Upper lobe of left lung (tissue), 4 donors: Measurements from ENCODE around the gene ELAVL2.

ENCODE experiments used
- EP300 ChIP-seq, 4 donors: sonication (generic); formaldehyde crosslinking; IDR thresholded peaks; one replicate each; pipeline ENCODE4 v1.5.1; 2017; ENCODE audit warnings: antibody characterized with exemption in 4 of 4, control low read depth in 2 of 4
- POLR2A ChIP-seq, 4 donors: fragments of 450-650 bp; IDR thresholded peaks; one replicate each; pipeline ENCODE4 v1.5.1; 2016 to 2017; ENCODE audit warnings: antibody characterized with exemption in 4 of 4, mild to moderate bottlenecking in 2 of 4
- TF ChIP-seq, protein P1 (sequence below), 6 experiments: fragments of 450-650 bp in 4 of 6; fragments of 200-600 bp in 2 of 6; sonication (generic) in 2 of 6; IDR thresholded peaks; one replicate each; pipeline ENCODE4 v1.5.1; 2016 to 2019; ENCODE audit warnings: antibody characterized with exemption in 6 of 6

DNA sequence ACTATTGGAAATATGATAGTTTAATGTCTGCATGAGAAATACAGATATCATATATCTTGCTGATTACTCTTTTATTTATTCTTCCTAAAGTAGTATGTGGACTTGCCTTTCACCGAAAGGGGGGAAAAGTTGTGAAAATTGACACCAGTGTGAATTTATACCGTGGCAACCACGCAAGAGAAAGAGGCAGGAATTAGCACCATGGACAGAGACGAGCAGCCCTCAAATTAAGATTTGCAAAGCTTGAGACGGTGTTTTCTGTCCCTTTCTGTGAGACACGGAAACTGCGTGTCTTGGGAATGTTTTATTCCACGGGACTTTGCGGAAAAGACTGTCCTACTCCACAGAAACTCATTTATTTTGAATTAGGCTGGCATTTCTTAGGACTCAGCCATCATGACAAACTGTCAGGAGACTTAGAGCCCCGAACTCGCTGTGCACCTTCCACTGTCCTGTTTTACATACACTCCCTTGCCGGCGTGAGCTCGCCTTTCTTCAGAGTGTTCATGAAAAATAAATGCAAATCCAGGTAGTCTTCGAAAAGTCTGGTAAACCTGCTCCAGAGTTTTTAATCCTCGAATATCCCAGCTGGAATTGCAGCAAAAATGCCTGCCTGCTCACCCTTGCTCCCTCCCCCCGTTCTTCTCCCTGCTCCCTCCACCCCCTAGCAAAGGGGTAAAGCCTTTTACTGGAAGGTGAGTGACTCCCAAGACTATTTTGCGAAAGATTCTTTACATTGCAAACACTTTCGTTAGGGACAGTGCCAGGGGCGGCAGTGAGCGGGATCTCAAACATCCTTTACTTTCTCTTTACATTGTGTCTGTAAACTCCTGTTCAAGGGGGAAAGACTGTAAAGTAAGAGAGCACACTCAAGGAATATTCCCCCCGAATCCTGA, 3.8 kb upstream of the ELAVL2 start:
- TF ChIP-seq, protein P1, sequence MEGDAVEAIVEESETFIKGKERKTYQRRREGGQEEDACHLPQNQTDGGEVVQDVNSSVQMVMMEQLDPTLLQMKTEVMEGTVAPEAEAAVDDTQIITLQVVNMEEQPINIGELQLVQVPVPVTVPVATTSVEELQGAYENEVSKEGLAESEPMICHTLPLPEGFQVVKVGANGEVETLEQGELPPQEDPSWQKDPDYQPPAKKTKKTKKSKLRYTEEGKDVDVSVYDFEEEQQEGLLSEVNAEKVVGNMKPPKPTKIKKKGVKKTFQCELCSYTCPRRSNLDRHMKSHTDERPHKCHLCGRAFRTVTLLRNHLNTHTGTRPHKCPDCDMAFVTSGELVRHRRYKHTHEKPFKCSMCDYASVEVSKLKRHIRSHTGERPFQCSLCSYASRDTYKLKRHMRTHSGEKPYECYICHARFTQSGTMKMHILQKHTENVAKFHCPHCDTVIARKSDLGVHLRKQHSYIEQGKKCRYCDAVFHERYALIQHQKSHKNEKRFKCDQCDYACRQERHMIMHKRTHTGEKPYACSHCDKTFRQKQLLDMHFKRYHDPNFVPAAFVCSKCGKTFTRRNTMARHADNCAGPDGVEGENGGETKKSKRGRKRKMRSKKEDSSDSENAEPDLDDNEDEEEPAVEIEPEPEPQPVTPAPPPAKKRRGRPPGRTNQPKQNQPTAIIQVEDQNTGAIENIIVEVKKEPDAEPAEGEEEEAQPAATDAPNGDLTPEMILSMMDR (IDR thresholded peaks at IDR 0.05) = no peak
- no peak for TF ChIP-seq EP300 (IDR thresholded peaks at IDR 0.05)
- no peak for TF ChIP-seq POLR2A (IDR thresholded peaks at IDR 0.05)
